HG02885 (cell line): ENCODE data around the gene GSK3B.

Source experiments
- ATAC-seq: cut with Tn5 transposase; IDR thresholded peaks from one replicate; pipeline ENCODE4 v1.9.1; 2021; ENCODE audit warnings: mild to moderate bottlenecking; ENCODE audit not compliant: unreplicated experiment, poor library complexity

The GSK3B gene

GRCh38 chr3:120093911-120094775 lies at the start of gene GSK3B:
GSK3B (minus strand) TSS chr3:120094447; CDS start chr3:120093434, 1,013 bp downstream.
- peak; percentile 1 for ATAC-seq

GRCh38 chr3:120143676-120144075 lies 49.4 kb upstream of the GSK3B start:
- ATAC-seq = no peak

GRCh38 chr3:120142236-120142635 lies 48.0 kb upstream of the GSK3B start:
- ATAC-seq = no peak

GRCh38 chr3:120140098-120140742 lies 46.0 kb upstream of the GSK3B start:
- no peak for ATAC-seq

GRCh38 chr3:120139140-120139539 lies 44.9 kb upstream of the GSK3B start:
- no peak for ATAC-seq

GRCh38 chr3:120137548-120137947 lies 43.3 kb upstream of the GSK3B start:
- no peak for ATAC-seq

GRCh38 chr3:120130656-120131055 lies 36.4 kb upstream of the GSK3B start:
- no peak for ATAC-seq

GRCh38 chr3:120129718-120130513 lies 35.7 kb upstream of the GSK3B start:
- no peak for ATAC-seq

GRCh38 chr3:120129051-120129450 lies 34.8 kb upstream of the GSK3B start:
- ATAC-seq = no peak

GRCh38 chr3:120125992-120126391 lies 31.7 kb upstream of the GSK3B start:
- no peak for ATAC-seq

GRCh38 chr3:120119846-120120510 lies 25.7 kb upstream of the GSK3B start:
- ATAC-seq = no peak

- ATAC-seq = no peak
Observed at GRCh38 chr3:120114981-120115380, 20.7 kb upstream of the GSK3B start.

GRCh38 chr3:120114376-120114775 lies 20.1 kb upstream of the GSK3B start:
- no peak for ATAC-seq

GRCh38 chr3:120113128-120114116 lies 19.2 kb upstream of the GSK3B start:
- ATAC-seq = no peak

GRCh38 chr3:120111898-120112297 lies 17.7 kb upstream of the GSK3B start:
- no peak for ATAC-seq

- no peak for ATAC-seq
Observed at GRCh38 chr3:120103276-120103675, 9.0 kb upstream of the GSK3B start.

- no peak for ATAC-seq
Observed at GRCh38 chr3:120102674-120103073, 8.4 kb upstream of the GSK3B start.

- ATAC-seq = peak; percentile 7
Observed at GRCh38 chr3:120102232-120102631, 8.0 kb upstream of the GSK3B start.

- ATAC-seq = peak; percentile 36
Observed at GRCh38 chr3:120101624-120102023, 7.4 kb upstream of the GSK3B start.
